ENCODE results near the gene LINGO1.
A peak's percentile ranks its signal among the peaks of the same experiment; 100 is the strongest.

The LINGO1 gene

GRCh38 chr15:77571181-77571580, 61.5 kb downstream of the LINGO1 start:
- TF ChIP-seq CTCF (IDR thresholded peaks at IDR 0.05; ENCODE audit: extremely low read depth, insufficient read depth, missing control alignments) = no peak
- in situ Hi-C loops (cut with MboI; ENCODE audit: low pct_unique_long_range_greater_than_20kb, low sequenced_read_pairs, unreplicated experiment) = no loop called here
- DNase-seq (ENCODE audit: low spot score) = no peak

- in situ Hi-C loops (cut with MboI; ENCODE audit: low pct_unique_long_range_greater_than_20kb, low sequenced_read_pairs, unreplicated experiment) = no loop called here
- TF ChIP-seq CTCF (IDR thresholded peaks at IDR 0.05; ENCODE audit: extremely low read depth, insufficient read depth, missing control alignments) = no peak
- peak; percentile 49 for DNase-seq (ENCODE audit: low spot score)
Measured at GRCh38 chr15:77569729-77570125, 63.0 kb downstream of the LINGO1 start.

GRCh38 chr15:77568973-77569728, 63.6 kb downstream of the LINGO1 start:
- TF ChIP-seq CTCF (IDR thresholded peaks at IDR 0.05; ENCODE audit: extremely low read depth, insufficient read depth, missing control alignments) = no peak
- in situ Hi-C loops (cut with MboI; ENCODE audit: low pct_unique_long_range_greater_than_20kb, low sequenced_read_pairs, unreplicated experiment) = no loop called here
- DNase-seq (ENCODE audit: low spot score) = peak; percentile 58

GRCh38 chr15:77568014-77568972, 64.4 kb downstream of the LINGO1 start:
- no peak for TF ChIP-seq CTCF (IDR thresholded peaks at IDR 0.05; ENCODE audit: extremely low read depth, insufficient read depth, missing control alignments)
- DNase-seq (ENCODE audit: low spot score) = no peak

GRCh38 chr15:77567202-77567601, 65.5 kb downstream of the LINGO1 start:
- in situ Hi-C loops (cut with MboI; ENCODE audit: low pct_unique_long_range_greater_than_20kb, low sequenced_read_pairs, unreplicated experiment) = no loop called here
- no peak for TF ChIP-seq CTCF (IDR thresholded peaks at IDR 0.05; ENCODE audit: extremely low read depth, insufficient read depth, missing control alignments)
- no peak for DNase-seq (ENCODE audit: low spot score)

More at GRCh38 chr15:77568014-77568972, 64.4 kb downstream of the LINGO1 start:
- in situ Hi-C loops (cut with MboI; ENCODE audit: low pct_unique_long_range_greater_than_20kb, low sequenced_read_pairs, unreplicated experiment) = no loop called here

GRCh38 chr15:77566092-77566491, 66.6 kb downstream of the LINGO1 start:
- no peak for DNase-seq (ENCODE audit: low spot score)
- no peak for TF ChIP-seq CTCF (IDR thresholded peaks at IDR 0.05; ENCODE audit: extremely low read depth, insufficient read depth, missing control alignments)
- in situ Hi-C loops (cut with MboI; ENCODE audit: low pct_unique_long_range_greater_than_20kb, low sequenced_read_pairs, unreplicated experiment) = no loop called here
